Activated CD4-positive, alpha-beta memory T cell treated with anti-CD3 and anti-CD28 coated beads for 36 hours (primary cell): ENCODE data around the gene NBAS. TPM values are rescaled to one million over a fixed set of nuclear protein-coding genes. Genes with fewer than 3 reads are reported as not detected.
"Not testable (repeated sequence)": the region's sequence is repeated elsewhere in the genome, so short reads cannot be mapped to it uniquely, and the experiment has no call there.

Experiments
- CTCF ChIA-PET: fragments of 350-600 bp; sonication (Branson Sonifier 250); formaldehyde crosslinking; loops from one replicate; lab custom pipeline; 2021; ENCODE audit warnings: antibody characterized with exemption, inconsistent platforms; lab: Charles Lee
- POLR2A ChIA-PET: fragments of 350-600 bp; sonication (Branson Sonifier 250); formaldehyde crosslinking; loops from one replicate; lab custom pipeline; 2021; ENCODE audit warnings: antibody characterized with exemption; lab: Charles Lee
- DNase-seq: peaks from one replicate; pipeline ENCODE4 v3.0.0-alpha.2; 2020
- H3K27ac Mint-ChIP-seq: one replicate; pipeline ENCODE4 v1.8.0; 2021; ENCODE audit warnings: mixed read lengths
- H3K27me3 Mint-ChIP-seq: one replicate; pipeline ENCODE4 v1.8.0; 2021; ENCODE audit warnings: mixed read lengths
- H3K36me3 Mint-ChIP-seq: one replicate; pipeline ENCODE4 v1.8.0; 2021; ENCODE audit warnings: mixed read lengths
- H3K4me1 Mint-ChIP-seq: one replicate; pipeline ENCODE4 v1.8.0; 2021; ENCODE audit warnings: low read depth, mixed read lengths
- H3K4me3 Mint-ChIP-seq: one replicate; pipeline ENCODE4 v1.8.0; 2021; ENCODE audit warnings: mild to moderate bottlenecking, mixed read lengths
- H3K9me3 Mint-ChIP-seq: one replicate; pipeline ENCODE4 v1.8.0; 2021; ENCODE audit warnings: mixed read lengths
- intact Hi-C: fragments of 100-400 bp; cut with micrococcal nuclease; formaldehyde crosslinking; loops from one replicate; pipeline ENCODE4 v1.15.1; 2023
- total RNA-seq, 2 experiments: library from RNA; stranded (reverse); gene quantifications; one replicate each; pipeline ENCODE4 v1.2.3, GENCODE V29; 2021

The NBAS gene
- total RNA-seq, 2 experiments from 2014 or later: 40.1 to 44.0 TPM

DNA sequence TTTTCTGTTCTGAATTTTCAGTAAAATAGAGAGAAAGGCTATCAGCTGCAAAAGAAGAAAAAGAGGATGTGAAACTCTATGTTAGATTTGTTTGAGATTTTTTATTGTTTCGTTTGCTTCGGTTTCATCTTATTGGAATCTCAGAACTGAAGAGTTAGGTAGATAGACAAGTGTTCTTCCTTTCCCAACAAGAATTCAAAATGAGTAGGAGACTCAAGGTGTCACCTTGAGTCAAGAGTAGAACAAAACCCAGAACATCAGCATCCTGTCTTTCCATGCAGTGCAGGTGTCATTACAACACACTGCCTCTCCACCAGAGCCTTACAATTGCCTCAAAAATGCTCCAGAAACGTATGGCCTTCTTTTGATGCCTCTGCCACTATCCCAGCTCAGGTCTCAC lies 21.1 kb downstream of the NBAS start:
- H3K9me3 Mint-ChIP-seq: no peaks in the 10 kb centered on the region
- DNase-seq: no peak
- no peak overlapping the region for H3K27ac Mint-ChIP-seq
- ChIA-PET POLR2A (no interaction called here), CTCF (no interaction called here)
- H3K27me3 Mint-ChIP-seq: no peaks in the 10 kb centered on the region
- H3K36me3 Mint-ChIP-seq: peaks cover 6% of the 10 kb centered on the region
- no peak overlapping the region for H3K4me3 Mint-ChIP-seq
- H3K4me1 Mint-ChIP-seq: peaks cover 8% of the 10 kb centered on the region
- intact Hi-C loops: no loop called here

GRCh38 chr2:15538792-15539191 lies 22.3 kb downstream of the NBAS start:
- ChIA-PET POLR2A (no interaction called here), CTCF (interaction anchor here (0.6 kb wide), 1 partner anchor 80 kb away, joined by 4 read pairs; no protein-coding TSS in a partner anchor)
- Mint-ChIP-seq H3K9me3 (no peaks in the 10 kb centered on the region), H3K4me3 (no peak overlapping the region), H3K4me1 (peaks cover 8% of the 10 kb centered on the region), H3K27me3 (no peaks in the 10 kb centered on the region), H3K36me3 (peaks cover 11% of the 10 kb centered on the region), H3K27ac (no peak overlapping the region)
- DNase-seq: no peak
- intact Hi-C loops: no loop called here

DNA sequence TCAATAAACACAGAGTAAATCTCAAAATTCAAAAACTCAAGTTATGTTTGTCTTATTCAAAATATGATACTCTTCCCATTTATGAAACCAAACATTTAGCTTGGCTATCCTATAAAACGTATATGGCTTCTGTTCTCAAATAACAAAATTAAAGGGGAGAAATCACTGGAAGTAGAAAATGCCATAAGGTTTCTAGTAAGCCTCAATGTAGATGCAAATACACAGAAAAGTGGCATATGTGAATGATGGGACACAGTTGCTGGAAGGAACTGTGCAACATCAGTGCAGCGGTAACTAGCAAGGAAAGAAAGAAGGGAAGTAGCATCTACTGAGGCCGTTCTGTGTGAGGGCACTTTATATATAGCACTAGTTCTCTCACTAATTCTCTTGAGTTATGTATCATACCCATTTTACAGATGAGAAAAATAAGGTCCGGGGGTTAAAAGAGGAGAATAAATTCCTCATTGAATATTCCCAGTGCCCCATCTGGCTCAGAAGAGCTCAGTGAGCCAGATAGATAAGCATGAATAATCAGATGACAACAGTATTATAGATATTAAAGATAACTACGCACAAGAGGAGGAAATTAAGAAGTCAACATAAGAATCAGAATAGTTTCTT lies 27.2 kb downstream of the NBAS start:
- H3K9me3 Mint-ChIP-seq: no peaks in the 10 kb centered on the region
- CTCF ChIA-PET: interaction anchor here (0.8 kb wide), 1 partner anchor 13 kb away, joined by 3 read pairs; no protein-coding TSS in a partner anchor
- POLR2A ChIA-PET: no interaction called here
- DNase-seq: no peak
- peaks cover 26% of the 10 kb centered on the region for H3K36me3 Mint-ChIP-seq
- H3K4me1 Mint-ChIP-seq: peaks cover 2% of the 10 kb centered on the region
- H3K4me3 Mint-ChIP-seq: no peak overlapping the region
- intact Hi-C loops: no loop called here
- no peak overlapping the region for H3K27ac Mint-ChIP-seq
- H3K27me3 Mint-ChIP-seq: no peaks in the 10 kb centered on the region

DNA sequence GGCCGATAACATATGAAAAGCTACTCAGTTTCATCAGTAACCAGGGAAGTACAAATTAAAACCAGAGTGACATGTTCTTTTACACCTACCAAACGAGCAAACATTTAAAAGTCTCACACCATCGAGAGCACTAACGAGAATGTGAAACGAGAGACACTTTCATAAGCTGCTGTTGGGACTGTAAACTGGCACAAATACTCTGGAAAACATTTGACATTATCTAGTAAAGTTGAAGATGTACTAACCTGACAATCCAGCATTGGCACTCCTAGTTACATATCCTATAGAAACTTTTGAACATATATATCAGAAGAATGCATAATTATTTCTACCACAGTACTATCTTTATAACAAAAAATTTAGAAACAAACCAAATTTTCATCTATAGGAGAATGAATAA lies 28.1 kb downstream of the NBAS start:
- no peak for DNase-seq
- Mint-ChIP-seq H3K27me3 (no peaks in the 10 kb centered on the region), H3K4me3 (no peak overlapping the region), H3K9me3 (no peaks in the 10 kb centered on the region), H3K4me1 (peaks cover 2% of the 10 kb centered on the region), H3K27ac (no peak overlapping the region), H3K36me3 (peaks cover 30% of the 10 kb centered on the region)
- CTCF ChIA-PET: interaction anchor here (1.4 kb wide), 1 partner anchor 44 kb away, joined by 3 read pairs; no protein-coding TSS in a partner anchor
- intact Hi-C loops: no loop called here
- POLR2A ChIA-PET: no interaction called here

GRCh38 chr2:15531095-15531854 lies 29.9 kb downstream of the NBAS start:
- no peaks in the 10 kb centered on the region for H3K27me3 Mint-ChIP-seq
- CTCF ChIA-PET: interaction anchor here (1.4 kb wide), 1 partner anchor 46 kb away, joined by 3 read pairs; no protein-coding TSS in a partner anchor
- H3K4me3 Mint-ChIP-seq: no peak overlapping the region
- intact Hi-C loops: no loop called here
- DNase-seq: no peak
- POLR2A ChIA-PET: no interaction called here
- no peaks in the 10 kb centered on the region for H3K4me1 Mint-ChIP-seq
- H3K36me3 Mint-ChIP-seq: peaks cover 31% of the 10 kb centered on the region
- H3K27ac Mint-ChIP-seq: no peak overlapping the region
- no peaks in the 10 kb centered on the region for H3K9me3 Mint-ChIP-seq

DNA sequence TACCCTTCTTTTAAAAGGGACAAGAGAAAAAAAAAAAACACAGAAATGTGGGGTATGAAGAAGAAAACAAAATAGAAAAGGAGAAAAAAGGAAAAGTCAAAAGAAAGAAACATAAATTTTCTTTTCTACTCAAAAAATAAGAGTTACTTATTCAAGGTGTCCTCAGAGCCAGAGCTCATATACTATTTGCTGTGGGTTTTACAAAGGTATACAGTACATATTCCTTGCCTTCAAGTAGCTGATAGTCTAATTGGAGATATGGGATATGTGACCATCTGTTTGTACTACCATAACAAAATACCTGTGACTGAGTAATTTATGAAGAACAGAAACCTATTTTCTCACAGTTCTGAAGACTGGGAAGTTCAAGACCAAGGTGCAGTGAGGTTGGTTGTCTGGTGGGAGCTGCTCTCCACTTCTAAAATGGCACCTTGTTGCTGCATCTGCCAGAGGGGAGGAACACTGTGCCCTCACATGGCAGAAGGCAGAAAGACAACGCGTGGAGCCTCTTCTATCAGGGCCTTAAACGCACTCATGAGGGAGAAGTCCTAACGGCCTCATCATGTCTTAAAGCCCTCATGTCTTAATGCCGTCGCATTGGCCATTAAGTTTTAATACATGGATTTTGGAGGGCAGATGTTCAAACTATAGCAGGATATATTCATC lies 33.9 kb downstream of the NBAS start:
- DNase-seq: no peak
- Mint-ChIP-seq H3K27me3 (no peaks in the 10 kb centered on the region), H3K27ac (no peak overlapping the region)

GRCh38 chr2:15521641-15522181 lies 39.4 kb downstream of the NBAS start:
- peaks cover 28% of the 10 kb centered on the region for H3K36me3 Mint-ChIP-seq
- POLR2A ChIA-PET: no interaction called here
- CTCF ChIA-PET: interaction anchor here (1.5 kb wide), 1 partner anchor 10 kb away, joined by 3 read pairs; no protein-coding TSS in a partner anchor
- no peaks in the 10 kb centered on the region for H3K4me1 Mint-ChIP-seq
- no peak overlapping the region for H3K27ac Mint-ChIP-seq
- H3K9me3 Mint-ChIP-seq: no peaks in the 10 kb centered on the region
- intact Hi-C loops: no loop called here
- no peaks in the 10 kb centered on the region for H3K27me3 Mint-ChIP-seq
- H3K4me3 Mint-ChIP-seq: no peak overlapping the region
- no peak for DNase-seq

More for the DNA sequence above, 33.9 kb downstream of the NBAS start:
- ChIA-PET POLR2A (no interaction called here), CTCF (interaction anchor here (1.6 kb wide), 1 partner anchor 15 kb away, joined by 3 read pairs; no protein-coding TSS in a partner anchor)
- H3K4me3 Mint-ChIP-seq: no peak overlapping the region
- intact Hi-C loops: no loop called here
- H3K9me3 Mint-ChIP-seq: no peaks in the 10 kb centered on the region
- H3K36me3 Mint-ChIP-seq: peaks cover 36% of the 10 kb centered on the region
- no peaks in the 10 kb centered on the region for H3K4me1 Mint-ChIP-seq

GRCh38 chr2:15520346-15520745 lies 40.8 kb downstream of the NBAS start:
- ChIA-PET CTCF (interaction anchor here (1.3 kb wide), 1 partner anchor 57 kb away, joined by 3 read pairs; no protein-coding TSS in a partner anchor), POLR2A (no interaction called here)
- no peak overlapping the region for H3K4me3 Mint-ChIP-seq
- no peak for DNase-seq
- peaks cover 22% of the 10 kb centered on the region for H3K36me3 Mint-ChIP-seq
- H3K4me1 Mint-ChIP-seq: no peaks in the 10 kb centered on the region
- no peaks in the 10 kb centered on the region for H3K9me3 Mint-ChIP-seq
- H3K27me3 Mint-ChIP-seq: no peaks in the 10 kb centered on the region
- intact Hi-C loops: no loop called here
- H3K27ac Mint-ChIP-seq: no peak overlapping the region

- H3K4me3 Mint-ChIP-seq, H3K9me3 Mint-ChIP-seq, DNase-seq, POLR2A ChIA-PET, H3K27ac Mint-ChIP-seq, H3K27me3 Mint-ChIP-seq, intact Hi-C loops, H3K4me1 Mint-ChIP-seq: not testable (repeated sequence)
- CTCF ChIA-PET: interaction anchor here (1.0 kb wide), 1 partner anchor 58 kb away, joined by 4 read pairs; no protein-coding TSS in a partner anchor
- peaks cover 22% of the 10 kb centered on the region for H3K36me3 Mint-ChIP-seq
These were observed 42.4 kb downstream of the NBAS start for GRCh38 chr2:15518759-15519158.

- Mint-ChIP-seq H3K4me1 (no peaks in the 10 kb centered on the region), H3K36me3 (peaks cover 29% of the 10 kb centered on the region), H3K9me3 (no peaks in the 10 kb centered on the region), H3K27me3 (no peaks in the 10 kb centered on the region), H3K4me3 (no peak overlapping the region), H3K27ac (no peak overlapping the region)
- ChIA-PET POLR2A (no interaction called here), CTCF (interaction anchor here (1.0 kb wide), 1 partner anchor 59 kb away, joined by 4 read pairs; no protein-coding TSS in a partner anchor)
- no peak for DNase-seq
- intact Hi-C loops: no loop called here
These were observed 43.3 kb downstream of the NBAS start for GRCh38 chr2:15517793-15518192.

- ChIA-PET POLR2A (no interaction called here), CTCF (interaction anchor here (0.8 kb wide), 2 partner anchors 10 to 15 kb away, joined by 3 read pairs; no protein-coding TSS in a partner anchor)
- DNase-seq: no peak
- no peak overlapping the region for H3K4me3 Mint-ChIP-seq
- H3K9me3 Mint-ChIP-seq: no peaks in the 10 kb centered on the region
- peaks cover 43% of the 10 kb centered on the region for H3K36me3 Mint-ChIP-seq
- no peaks in the 10 kb centered on the region for H3K27me3 Mint-ChIP-seq
- intact Hi-C loops: no loop called here
- no peak overlapping the region for H3K27ac Mint-ChIP-seq
- no peaks in the 10 kb centered on the region for H3K4me1 Mint-ChIP-seq
These were observed 49.4 kb downstream of the NBAS start for GRCh38 chr2:15511686-15512085.
